Body of pancreas (tissue), 4 donors: ENCODE measurements around the gene WASF3.

Source experiments
- POLR2A ChIP-seq, 3 donors: fragments of 450-650 bp; IDR thresholded peaks; one replicate each; pipeline ENCODE4 v1.6.1; 2016; ENCODE audit warnings: antibody characterized with exemption in 3 of 3, mild to moderate bottlenecking in 2 of 3
- TF ChIP-seq, protein P1 (sequence below), 7 experiments: fragments of 450-650 bp in 4 of 7; fragments of 200-600 bp in 3 of 7; sonication (generic) in 3 of 7; IDR thresholded peaks; one replicate each; pipeline ENCODE4 v1.5.1; 2016 to 2019; ENCODE audit warnings: antibody characterized with exemption in 7 of 7

DNA sequence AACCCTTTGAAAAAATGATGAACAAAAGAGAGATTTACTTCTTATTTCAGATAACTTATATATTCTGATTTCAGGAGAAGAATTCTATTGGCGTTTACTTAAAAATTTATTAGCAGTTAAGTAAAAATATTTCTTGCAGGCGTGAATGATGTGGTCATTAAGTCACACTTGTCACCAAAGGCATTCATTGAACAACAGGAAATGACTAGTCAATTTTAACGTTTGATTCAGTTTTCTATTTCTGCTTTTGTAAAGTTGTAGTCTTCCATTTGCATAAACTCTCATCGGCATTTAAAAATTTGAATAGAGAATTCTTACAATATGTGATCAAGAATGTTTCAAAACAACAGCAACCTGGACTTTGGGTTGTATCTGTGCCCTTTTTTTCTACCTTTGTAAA, 119.7 kb downstream of the WASF3 start:
- TF ChIP-seq, protein P1, sequence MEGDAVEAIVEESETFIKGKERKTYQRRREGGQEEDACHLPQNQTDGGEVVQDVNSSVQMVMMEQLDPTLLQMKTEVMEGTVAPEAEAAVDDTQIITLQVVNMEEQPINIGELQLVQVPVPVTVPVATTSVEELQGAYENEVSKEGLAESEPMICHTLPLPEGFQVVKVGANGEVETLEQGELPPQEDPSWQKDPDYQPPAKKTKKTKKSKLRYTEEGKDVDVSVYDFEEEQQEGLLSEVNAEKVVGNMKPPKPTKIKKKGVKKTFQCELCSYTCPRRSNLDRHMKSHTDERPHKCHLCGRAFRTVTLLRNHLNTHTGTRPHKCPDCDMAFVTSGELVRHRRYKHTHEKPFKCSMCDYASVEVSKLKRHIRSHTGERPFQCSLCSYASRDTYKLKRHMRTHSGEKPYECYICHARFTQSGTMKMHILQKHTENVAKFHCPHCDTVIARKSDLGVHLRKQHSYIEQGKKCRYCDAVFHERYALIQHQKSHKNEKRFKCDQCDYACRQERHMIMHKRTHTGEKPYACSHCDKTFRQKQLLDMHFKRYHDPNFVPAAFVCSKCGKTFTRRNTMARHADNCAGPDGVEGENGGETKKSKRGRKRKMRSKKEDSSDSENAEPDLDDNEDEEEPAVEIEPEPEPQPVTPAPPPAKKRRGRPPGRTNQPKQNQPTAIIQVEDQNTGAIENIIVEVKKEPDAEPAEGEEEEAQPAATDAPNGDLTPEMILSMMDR (IDR thresholded peaks at IDR 0.05) = no peak
- no peak for TF ChIP-seq POLR2A (IDR thresholded peaks at IDR 0.05)
